ENCODE measurements around the gene CYP51A1.
"Not testable (repeated sequence)": the region's sequence is repeated elsewhere in the genome, so short reads cannot be mapped to it uniquely, and the experiment has no call there.

CYP51A1 gene

DNA sequence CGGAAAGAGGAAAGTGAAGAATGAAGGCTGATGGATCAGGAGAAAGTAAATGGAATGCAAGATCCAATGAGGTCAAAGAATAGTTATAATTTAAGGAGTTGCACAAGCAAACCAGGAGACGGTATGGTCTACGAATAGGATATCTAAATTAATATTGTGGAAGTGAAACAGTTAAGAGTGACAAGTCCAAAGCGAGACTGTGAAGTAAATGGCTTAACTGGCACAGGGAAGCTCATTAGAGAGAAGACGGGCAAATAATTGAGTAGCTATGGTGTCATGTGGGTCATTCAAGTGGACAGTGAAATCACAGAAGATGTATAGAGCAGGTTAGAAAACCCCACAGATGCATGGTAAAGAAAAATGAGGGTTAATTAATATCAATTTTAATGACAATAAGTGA is 3.2 kb downstream of the CYP51A1 start:
- no peak for DNase-seq (ENCODE audit: low read depth, low spot score)

DNA sequence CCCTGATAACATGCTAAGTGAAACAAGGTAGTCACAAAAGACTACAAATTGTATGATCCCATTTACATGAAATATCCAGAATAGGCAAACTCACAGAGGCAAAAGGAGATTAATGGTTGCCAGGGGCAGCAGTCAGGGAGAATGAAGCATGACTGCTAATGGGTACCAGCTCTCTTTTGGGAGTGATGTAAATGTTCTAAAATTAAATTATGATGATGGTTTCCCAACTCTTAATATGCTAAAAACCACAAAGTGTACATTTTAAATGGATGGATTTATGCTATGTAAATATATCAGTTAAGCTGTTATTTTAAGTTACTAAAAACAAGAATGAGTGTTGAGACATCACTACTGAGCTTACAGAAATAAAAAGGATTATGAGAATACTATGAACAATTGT is 12.6 kb downstream of the CYP51A1 start:
- no peak for DNase-seq (ENCODE audit: low read depth, low spot score)

DNA sequence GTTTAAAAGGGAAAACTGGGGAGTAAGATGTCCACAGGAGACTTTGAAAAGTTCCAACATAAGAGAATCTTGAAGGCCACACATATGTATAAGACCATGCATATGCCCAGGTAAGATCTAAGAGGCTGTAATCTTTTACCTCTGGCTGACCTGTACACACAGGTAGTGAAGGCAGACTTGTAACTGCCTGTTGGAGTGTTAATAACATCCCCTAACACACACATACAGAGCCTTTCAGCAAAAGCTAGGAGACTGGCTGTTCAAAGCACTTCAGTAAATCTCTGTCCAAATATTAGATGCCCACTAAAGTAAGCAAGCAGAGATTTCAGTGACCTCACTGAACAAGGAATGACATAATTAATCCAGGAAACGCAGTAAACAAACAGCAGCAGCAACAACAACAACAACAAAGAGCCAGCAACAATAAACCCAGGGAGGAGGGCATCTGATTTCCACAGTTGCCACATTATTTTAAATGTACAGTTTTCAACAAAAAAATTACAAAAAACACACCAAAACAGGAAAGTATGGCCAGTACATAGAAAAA is 15.0 kb downstream of the CYP51A1 start:
- DNase-seq (ENCODE audit: low read depth, low spot score), result no peak

DNA sequence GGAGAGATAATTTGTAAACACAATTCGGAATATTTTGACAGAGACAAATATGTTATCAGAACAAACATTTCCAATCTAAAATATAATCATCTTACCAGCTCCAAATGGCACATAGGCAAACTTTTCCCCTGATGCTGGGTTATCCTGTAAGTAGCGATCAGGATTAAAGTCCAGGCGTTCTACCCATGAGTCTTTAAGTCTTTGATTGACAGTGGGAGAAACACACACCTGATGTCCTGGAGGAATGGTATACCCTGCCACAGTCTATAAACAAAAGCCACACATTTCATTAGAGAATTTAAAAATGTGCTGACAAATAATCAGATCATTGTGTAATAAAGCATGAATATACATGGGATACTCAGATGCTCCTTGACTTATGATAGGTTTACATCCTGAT is 17.3 kb downstream of the CYP51A1 start:
- DNase-seq (ENCODE audit: low read depth, low spot score), result no peak

DNA sequence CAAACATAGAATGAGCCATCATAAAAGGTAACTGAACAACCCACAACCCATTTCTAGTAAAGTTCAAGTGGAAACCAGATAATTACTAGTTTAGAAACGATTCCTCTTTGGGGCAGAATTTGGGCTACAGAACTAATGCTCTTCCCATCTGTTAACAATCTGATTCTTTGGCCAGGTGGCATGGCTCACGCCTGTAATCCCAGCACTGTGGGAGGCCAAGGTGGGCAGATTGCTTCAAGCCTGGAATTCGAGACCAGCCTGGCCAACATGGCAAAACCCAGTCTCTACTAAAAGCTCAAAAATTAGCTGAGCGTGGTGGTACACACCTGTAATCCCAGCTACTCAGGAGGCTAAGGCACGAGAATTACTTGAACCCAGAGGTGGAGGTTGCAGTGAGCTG is 18.5 kb downstream of the CYP51A1 start:
- no peak for DNase-seq (ENCODE audit: low read depth, low spot score)

DNA sequence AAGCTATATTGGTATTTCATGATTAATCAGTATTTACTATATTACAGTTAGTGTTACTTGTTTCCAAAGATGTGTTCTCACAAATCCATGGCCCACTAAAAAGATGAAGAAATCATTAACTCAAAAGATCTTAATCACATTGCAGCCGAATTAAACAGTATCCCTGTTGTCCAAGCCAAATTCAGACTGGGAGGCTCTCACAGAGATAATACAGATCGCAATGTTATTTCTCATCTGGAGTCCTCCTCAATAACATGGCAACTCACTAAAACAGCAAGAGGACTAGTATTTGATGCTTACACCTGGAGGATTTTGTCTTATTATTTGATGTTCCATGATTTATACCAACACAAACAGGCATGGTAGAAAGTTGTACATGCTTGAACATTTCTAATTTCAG is 23.4 kb downstream of the CYP51A1 start:
- DNase-seq (ENCODE audit: low read depth, low spot score), result no peak

DNA sequence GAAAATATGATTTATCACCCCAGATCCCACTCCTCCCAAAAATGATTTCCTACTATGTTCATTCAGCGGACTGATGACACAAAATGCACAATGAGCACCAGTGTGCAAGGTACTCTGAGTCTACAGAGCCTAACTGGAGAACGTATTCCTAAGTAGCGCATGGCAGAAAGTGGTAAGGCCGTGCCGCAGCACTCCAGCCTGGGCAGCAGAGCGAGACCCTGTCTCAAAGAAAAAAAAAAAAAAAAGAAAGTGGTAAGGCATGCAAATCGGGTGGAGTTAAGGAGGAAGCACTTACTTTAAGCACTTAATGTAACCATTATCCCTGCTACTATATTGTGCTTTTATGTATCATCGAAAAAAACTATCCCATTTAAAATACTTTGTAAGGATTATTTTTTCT is 25.5 kb downstream of the CYP51A1 start:
- no peak for DNase-seq (ENCODE audit: low read depth, low spot score)

DNA sequence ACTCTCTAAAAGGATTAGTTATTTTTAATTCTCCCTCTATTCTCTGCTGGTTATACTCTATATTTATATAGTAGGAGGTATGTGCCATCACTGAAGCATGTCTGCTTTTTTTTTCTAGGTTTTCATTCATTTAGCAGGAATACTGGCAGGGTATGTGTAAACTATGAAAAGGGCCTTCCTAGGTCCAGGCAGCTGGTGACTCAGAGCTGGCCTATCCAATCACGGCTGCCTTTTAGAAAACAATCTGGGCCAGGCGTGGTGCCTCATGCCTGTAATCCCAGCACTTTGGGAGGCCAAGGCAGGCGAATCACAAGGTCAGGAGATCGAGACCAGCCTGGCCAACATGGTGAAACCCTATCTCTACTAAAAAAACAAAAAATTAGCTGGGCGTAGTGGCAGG is 31.4 kb downstream of the CYP51A1 start:
- not testable (repeated sequence) for DNase-seq (ENCODE audit: low read depth, low spot score)

DNA sequence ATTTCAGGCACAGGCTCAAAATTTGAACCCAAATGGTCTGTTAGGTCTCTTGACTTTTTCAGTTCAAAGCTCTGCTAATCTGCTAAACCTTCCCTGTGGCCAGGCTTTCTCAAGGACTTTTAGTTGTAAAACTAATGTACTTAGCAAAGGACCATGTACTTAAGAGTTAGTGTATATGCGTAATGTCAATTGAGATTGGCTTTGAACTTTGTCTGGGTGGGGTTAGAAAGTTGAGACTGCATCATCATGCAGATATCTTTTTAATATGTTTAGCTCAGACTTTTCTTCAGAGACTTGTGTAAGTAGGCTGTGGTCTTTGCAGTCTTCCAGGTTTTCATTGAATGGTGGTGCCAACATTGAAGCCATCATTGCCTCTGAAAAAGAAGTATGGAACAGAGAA is 33.7 kb downstream of the CYP51A1 start:
- no peak for DNase-seq (ENCODE audit: low read depth, low spot score)

DNA sequence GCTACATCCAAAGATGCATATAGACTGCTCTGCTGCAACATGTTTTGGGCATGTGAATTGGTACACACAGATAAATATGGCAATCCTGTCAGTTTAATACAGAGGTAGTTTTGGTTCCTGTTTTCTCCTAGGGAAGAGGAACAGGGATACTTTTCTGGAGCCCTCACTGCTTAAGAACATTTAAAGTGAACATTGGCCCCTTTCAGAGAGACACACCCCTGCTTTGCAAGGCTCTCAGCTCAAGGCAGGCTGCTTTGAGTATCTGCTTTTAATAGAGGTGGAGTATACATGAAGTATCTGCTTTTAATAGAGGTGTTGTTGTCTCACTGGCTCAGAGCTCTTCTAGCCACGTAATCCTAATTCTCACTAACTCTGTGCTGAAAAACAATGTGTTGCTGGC is 38.9 kb downstream of the CYP51A1 start:
- no peak for DNase-seq (ENCODE audit: low read depth, low spot score)

DNA sequence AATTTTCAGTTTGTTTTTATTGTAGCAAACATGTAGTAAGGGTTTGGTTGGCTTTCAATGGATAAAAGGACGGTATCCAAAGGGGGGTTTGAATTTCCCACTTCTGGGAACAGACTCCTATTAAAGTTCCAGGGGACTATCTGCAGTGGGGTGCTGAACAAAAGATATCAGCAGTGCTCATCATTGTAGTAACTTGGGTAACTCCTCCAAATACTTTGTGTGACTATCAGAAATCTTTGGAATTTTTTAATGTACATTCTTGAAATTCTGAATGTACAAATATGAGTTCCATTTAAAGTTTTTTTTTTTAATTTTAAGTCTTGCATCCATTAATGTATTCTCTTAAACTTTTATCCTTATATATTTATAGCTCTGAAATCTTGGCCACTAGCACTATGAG is 42.1 kb downstream of the CYP51A1 start:
- DNase-seq (ENCODE audit: low read depth, low spot score), result no peak

DNA sequence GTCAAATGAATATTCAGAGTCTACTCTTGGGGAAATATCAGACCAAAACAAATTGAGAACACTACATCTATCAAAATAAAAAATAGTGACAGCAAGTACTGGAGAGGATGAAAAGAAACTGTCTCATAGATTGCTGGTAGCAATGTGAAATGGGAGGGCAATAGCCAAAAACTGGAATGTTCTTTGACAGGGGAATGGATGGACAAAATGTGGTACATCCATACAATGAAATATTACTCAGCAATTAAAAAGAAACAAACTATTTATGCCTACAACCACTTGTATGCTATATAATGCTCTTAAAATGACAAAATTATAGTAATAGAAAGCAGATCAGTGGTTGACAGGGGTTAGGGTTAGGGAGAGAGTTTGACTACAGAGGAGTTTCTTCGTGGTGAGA is 46.0 kb downstream of the CYP51A1 start:
- DNase-seq (ENCODE audit: low read depth, low spot score), result no peak

DNA sequence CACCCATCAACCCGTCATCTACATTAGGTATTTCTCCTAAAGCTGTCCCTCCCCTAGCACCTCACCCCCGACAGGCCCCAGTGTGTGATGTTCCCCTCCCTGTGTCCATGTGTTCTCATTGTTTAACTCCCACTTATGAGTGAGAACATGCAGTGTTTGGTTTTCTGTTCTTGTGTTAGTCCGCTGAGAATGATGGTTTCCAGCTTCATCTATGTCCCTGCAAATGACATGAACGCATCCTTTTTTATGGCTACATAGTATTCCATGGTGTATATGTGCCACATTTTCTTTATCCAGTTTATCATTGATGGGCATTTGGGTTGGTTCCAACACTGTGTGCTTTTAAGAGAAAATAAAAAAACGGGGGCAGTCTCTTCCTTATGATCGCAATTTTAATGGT is 50.4 kb downstream of the CYP51A1 start:
- DNase-seq (ENCODE audit: low read depth, low spot score), result not testable (repeated sequence)

DNA sequence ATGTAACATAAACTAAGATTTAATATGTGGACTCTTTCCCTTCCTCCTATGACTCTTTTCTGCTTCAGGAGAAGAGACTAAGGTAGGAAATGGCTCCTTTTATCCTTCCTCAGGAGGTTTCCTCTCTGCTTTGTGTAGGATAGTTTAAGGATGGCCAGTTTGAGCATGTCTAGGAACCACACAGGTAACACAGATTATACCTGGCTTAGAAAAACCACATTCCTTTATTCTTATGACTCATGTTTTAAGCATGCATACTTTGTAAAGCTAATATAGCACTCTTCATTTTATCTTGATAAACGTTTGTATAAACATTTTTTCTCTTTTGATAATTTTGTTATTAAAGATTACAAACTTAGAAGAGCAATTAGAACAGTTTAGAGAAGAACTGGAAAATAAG is 57.8 kb downstream of the CYP51A1 start:
- no peak for DNase-seq (ENCODE audit: low read depth, low spot score)

DNA sequence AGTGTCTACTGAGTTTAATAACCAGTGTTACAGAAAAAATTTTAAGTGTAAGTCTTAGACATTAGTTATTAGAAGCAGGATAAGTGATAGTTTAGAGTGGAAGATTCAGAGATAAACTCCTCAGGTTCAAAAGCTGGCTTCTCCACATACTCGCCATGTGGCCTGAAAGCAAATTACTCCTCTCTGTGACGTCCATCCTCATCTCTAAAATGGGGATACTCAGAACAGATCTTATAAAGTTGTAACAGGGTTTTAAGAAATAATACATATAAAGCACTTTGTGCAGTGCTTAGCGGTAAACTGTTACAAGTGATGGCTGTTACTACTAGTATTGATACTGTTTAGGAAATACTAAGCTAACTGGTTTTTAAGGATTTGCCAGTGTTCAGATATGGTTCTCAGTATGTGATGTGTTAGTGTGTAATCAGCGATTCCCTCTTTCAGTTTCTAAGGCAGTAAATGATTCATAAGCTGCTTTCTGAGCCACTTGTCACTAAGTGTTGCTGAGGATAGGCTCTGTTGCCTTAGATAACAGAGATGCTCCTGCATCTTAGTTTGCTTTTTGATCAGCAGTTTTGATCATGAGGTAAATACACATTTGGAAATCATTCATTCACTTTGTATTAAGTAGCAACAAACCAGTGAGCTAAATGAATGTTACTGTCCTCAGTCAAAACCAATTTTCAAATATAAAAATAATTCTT is 58.7 kb downstream of the CYP51A1 start:
- no peak for DNase-seq (ENCODE audit: low read depth, low spot score)

DNA sequence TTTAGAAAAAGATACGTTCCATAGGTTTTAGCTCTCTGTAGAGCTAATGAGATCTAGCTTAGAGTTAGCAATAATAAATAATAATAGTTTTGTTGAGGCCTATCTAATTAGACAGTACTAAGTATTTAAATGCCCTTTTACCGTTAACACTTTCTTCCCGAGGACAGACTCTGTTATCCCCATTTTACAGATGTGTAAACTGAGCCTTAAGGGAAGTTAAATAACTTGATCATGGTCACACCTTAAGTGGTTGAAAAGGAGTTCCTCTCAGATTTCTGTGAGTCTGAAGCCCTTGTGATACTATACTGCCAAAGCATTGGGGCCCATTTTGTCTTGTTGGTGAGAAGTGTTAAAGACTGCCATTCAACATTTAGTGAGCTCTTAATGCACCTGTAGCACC is 61.6 kb downstream of the CYP51A1 start:
- DNase-seq (ENCODE audit: low read depth, low spot score), result no peak

DNA sequence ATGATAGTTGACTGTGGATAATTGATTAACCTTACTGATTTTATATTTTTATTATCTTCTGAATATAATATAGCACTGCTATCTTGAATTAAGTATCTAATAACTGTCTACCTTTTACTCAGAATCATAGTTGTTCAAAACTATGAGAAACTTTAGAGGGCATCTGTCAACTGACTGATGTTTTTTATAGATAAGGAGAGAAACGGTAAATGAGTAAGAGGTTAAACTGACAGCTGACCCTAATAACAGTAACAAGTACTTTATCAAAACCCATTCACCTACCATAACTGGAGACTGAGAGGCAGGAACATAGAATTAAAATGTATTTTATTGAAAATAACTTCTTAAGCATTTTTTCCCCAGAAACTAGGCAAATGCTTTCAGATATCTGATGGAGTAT is 62.2 kb downstream of the CYP51A1 start:
- no peak for DNase-seq (ENCODE audit: low read depth, low spot score)

DNA sequence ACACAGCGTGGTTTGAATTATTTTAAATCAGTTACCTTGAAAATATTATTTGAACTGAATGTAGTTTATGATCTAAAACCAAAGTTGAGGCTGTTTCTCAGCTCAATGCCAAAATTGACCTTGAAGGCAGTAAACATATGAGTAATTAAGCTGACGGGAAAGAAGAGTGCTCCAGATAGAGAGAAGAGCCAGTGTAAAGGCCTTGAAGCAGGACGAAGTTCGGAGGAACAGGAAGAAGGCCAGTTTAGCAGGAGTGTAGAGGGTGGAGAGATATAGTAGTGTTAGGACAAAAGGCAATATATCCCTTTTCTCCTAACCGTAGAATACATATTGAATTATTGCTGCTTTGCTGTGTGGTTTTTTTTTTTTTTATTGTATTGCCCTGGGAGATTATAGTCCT is 63.2 kb downstream of the CYP51A1 start:
- DNase-seq (ENCODE audit: low read depth, low spot score), result no peak

DNA sequence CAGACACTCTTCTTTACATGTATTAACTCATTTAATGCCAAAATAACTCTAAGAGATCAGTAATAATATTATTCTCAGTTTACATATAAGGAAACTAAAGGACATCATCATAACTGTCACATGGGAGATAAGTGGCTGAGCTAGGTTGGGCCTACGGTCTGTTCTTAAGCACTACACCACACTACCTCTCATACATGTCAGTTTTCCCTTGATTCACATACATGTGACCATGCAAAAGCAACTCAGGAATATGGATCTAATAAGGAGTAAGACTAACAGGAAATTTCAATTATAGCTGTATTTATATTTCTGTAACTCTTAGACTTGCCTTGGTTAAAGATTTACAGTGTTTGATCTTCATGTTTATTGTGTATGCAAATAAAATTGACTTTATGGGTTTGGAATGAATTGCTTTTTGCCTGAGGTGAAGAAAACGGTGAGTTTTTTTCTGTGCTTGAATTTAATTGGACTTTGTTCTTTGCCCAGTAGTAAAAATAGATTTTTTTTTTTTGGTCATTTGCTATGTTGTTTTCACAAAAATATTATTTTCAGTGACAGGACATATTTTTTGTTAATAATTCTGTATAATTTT is 69.7 kb downstream of the CYP51A1 start:
- no peak for DNase-seq (ENCODE audit: low read depth, low spot score)
